Epithelial cell of prostate (primary cell): ENCODE results near the gene TMBIM6.

ENCODE experiments used
- DNase-seq: peaks from one replicate; pipeline ENCODE4 v3.0.0-alpha.2; 2011; ENCODE audit warnings: low read depth, low spot score
- H3K27ac ChIP-seq: fragments of 450-650 bp; 2 replicates; pipeline ENCODE4 v1.5.1; 2017; ENCODE audit warnings: mild to moderate bottlenecking

The TMBIM6 gene

DNA sequence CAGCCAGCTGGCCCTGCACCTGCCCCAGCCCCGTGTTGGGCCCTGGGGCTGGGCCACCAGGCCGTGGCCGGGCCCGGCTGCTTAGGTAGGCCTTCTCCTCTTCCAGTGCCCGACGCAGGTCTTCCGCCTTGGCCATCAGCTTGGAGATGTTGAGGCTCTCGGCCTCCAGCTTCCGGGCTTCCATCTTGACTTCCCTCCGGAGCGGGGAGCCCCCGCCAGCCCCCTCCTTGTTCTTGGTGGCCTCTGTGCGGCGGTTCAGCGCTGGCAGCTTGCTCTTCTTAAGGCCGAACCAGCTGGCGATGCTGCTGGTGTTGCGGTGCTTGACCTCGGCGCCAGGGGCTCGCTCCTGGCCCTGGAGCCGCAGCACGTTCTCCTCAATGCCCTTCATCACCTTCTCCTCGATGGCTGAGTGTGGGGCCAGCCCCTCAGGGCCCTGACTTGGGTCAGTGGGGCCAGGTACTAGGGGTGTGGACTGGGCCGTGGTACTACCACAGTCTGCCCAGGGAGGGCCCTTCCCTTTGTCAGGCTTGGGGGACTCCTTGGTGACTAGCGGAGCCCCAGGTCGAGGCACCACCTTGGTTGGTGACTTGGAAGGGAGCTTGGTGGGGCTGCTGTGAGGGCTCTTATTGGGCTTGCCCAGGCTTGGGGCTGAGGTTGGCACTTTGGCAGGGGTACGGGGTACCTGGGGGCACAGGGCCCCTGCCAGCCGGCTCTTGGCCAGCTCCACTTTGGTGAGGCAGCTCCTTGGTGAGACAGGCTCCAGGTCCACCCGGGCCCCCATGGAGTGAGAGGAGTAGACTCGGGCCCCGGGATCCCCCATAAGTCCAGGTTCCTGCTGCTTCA lies 53.7 kb downstream of the TMBIM6 start:
- DNase-seq = no peak
- H3K27ac ChIP-seq = no peak overlapping the region

DNA sequence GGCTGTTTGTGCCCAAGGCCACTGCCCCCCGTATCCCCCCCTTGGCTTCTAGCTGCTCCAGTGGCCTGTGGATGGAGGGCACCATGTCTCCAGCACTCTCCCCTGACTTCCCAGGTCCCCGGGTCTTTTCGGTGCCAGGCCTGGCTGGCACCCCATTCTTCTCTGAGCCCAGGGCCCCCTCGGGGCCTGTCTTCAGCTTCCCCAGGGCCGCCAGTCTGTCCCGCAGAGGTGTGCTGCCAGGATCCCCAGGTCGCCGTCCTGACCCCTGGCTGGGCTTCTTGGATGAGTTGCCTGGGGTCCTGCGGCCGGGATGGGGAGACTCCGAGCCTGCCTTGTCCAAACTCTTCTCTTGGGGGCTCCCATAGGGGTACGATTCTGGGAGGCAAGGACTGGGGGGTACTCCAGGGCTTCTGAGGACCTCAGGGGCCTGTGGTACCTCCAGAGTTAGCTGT lies 54.3 kb downstream of the TMBIM6 start:
- no peak overlapping the region for H3K27ac ChIP-seq
- no peak for DNase-seq

GRCh38 chr12:49796155-49796554 lies 54.8 kb downstream of the TMBIM6 start:
- DNase-seq = no peak
- no peak overlapping the region for H3K27ac ChIP-seq

DNA sequence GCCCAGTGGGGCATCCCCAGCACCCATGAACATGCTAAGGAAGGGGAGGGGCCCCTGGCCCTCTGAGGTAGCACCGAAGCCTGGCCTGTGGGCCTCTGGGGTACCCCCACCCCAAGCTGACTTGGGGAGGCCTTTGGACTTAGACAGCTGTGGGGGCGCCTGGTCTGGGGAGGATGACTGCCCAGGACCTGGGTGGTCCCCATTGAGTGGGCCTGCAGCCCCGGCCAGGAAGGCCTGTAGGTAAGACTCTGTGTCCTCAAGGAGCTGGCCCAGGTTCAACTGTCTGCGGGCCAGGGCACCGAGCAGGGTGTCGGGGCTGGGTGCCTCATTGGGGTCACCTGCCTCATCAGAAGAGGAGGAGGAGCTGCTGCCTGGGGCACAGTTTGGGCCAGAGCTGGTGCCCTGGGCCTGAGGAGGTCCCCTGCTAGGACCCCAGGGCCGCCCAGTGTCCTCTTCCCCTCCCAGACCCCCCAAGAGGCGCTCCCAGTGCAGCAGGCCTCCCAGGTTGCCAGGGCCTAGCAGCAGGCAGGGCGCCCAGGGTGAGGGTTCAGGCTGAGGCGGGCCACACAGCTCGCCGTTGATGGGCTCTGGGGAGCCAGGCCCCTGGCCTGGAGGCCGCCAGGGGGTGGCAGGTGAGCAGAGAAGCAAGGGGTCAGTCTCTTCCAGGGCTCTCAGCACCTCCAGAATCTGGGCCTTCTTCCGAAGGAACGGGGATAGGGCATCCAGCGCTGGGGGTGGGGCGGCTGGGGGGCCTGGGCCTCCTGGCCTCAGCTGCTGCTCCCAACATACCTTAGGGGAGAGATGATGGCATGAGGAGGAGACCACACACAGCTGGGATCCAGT lies 55.5 kb downstream of the TMBIM6 start:
- no peak overlapping the region for H3K27ac ChIP-seq
- DNase-seq = no peak

DNA sequence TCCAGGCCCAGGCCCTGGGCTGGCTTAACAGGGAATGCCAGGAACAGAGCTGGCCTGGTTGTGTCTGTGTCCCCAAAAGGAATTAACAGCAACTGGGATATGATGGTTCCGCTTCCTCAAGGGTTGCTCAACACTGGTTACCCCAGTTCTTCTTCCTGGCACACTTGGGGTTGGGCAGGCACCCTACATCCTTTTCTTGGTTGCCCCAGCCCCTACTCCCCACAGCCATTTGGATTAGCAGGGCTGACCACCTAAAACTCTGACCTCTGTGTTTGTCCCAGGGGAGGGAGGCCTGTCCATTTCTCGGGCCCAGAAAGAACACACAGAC lies 56.1 kb downstream of the TMBIM6 start:
- no peak overlapping the region for H3K27ac ChIP-seq
- DNase-seq = no peak

GRCh38 chr12:49798248-49798647 lies 56.9 kb downstream of the TMBIM6 start:
- no peak overlapping the region for H3K27ac ChIP-seq
- DNase-seq = no peak

DNA sequence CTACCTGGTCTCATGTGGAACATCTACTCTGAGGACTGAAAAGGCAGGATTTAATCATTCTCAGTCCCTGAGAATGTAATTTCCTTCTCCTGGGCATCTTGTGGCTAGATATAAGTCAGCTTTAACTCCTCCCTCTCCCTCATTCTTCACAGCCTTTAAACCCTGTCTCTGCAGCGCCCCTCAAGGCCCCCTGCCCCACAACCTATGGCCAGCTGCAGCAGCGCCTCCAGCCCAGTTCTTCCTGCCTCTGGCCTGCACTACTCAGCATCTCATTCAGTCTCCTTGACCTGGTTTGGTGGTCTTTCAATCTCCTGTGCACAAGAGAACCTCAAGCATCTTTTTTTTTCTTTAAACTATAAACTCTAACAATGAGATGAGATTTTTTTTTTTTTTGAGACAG lies 57.6 kb downstream of the TMBIM6 start:
- DNase-seq = no peak
- no peak overlapping the region for H3K27ac ChIP-seq

DNA sequence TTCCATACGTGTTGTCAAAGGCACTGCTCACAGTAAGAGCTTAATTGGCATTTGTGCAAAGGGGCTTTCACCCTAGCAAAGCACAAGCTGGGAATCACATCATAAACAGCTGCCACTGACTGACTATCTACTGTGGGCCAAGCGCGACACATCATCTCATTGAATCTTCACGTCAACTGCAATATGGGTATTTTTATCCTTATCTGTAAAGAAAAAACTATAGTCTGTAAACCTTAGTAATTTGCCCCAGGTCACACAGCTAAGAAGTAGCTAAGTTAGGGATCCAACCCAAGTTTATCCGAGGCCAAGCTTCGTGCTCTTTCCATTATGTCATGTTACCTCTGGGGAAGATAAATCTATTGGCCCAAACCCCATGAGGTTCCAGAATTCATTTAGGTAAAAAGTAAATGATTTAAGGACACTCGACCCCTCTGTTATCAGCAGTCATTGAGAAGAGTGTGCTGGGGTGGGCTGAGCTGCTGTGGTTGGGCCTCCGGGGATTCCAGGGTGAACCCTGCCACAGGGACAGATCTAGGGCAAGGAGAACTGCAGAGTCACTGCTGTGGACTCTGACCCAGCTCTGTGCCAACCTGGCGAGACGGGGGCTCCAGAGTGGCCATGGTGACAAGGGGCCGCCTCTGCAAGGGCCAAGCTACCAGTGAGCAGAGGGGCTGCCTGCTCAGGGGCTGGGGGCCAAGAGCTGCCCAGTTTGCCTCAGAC lies 59.2 kb downstream of the TMBIM6 start:
- no peak overlapping the region for H3K27ac ChIP-seq
- DNase-seq = no peak

DNA sequence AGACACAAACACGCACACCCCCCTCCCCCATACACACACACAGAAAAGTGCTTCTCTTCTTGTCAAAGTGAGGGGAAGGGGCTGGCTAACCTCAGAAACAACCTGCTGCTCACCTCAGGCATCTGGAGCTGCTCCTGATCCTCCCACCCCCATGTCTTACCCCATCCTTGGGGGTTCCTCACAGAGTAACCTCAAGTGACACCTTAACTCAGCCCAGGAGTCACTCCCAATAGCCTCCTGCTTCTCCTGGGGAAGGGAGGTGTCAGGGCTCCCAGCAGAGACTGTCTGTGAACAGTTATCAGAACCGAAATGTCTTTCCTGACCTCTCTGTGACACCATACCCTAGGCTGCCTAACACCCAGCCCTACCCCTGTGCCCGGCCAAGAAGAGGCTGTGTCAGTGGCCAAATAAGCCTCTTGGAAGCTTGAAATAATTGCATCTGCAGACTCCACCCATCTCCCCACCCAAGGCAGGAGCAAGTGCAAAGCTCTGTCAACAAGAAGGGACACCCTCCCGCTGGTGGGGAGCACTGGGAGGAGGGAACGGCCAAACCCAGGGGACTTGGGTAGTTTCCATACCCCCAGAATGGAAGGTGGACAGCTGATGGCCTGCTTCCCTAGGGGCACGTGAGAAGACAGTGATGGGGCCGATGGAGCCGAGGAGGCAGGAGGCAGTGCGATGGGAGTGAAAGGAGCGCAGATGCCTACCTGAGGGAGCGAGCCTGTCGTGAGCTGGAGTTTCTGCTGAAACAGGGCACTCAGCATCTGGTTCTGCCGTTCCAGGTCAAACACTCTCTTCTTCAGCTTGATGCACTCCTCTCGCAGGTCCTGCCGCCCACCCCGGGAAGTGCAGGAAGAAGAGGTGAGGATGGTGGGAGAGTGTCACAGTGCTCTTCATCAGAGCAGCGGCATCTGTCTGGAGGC lies 60.0 kb downstream of the TMBIM6 start:
- H3K27ac ChIP-seq = no peak overlapping the region
- no peak for DNase-seq

GRCh38 chr12:49803693-49804450 lies 62.5 kb downstream of the TMBIM6 start:
- no peak for DNase-seq
- no peak overlapping the region for H3K27ac ChIP-seq

- H3K27ac ChIP-seq = no peak overlapping the region
- no peak for DNase-seq
Measured at GRCh38 chr12:49804821-49805220, 63.5 kb downstream of the TMBIM6 start.

DNA sequence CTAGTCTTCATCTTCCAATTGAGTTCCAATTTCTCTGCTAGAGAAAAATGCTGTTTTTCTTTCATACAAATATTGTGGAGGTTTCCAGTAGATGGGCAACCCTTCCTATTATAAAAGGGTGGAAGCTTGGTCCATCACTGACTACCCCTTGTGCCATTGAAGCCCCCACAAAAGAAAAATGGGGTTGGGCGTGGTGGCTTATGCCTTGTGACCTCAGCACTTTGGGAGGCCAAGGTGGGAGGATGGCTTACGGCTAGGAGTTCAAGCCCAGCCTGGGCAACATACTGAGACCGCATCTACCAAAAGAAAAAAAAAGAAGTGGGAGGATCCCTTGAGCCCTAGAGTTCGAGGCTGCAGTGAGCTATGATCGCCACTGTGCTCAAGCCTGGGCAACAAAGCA lies 64.1 kb downstream of the TMBIM6 start:
- no peak overlapping the region for H3K27ac ChIP-seq
- no peak for DNase-seq

GRCh38 chr12:49806321-49806813 lies 65.0 kb downstream of the TMBIM6 start:
- no peak for DNase-seq
- H3K27ac ChIP-seq = no peak overlapping the region

DNA sequence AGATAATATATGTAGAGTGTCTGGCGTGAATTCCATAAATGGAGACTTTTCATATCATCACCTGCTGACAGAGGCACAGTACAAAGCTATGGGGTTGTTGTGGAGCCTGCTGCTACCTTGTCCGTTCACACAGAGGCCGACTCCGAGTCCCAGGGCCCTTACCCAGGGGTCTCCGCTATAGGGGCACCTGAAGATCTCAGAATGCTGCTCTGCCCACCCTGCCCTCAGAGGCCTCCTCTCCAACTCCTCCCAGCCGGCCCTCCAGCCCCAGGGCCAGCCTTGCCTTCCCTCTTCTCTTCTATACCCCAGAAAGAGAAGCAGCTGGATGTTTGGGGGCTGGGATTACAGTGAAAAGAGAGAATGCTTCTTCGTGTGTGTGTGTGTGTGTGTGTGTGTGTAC lies 65.5 kb downstream of the TMBIM6 start:
- no peak overlapping the region for H3K27ac ChIP-seq
- DNase-seq = no peak

DNA sequence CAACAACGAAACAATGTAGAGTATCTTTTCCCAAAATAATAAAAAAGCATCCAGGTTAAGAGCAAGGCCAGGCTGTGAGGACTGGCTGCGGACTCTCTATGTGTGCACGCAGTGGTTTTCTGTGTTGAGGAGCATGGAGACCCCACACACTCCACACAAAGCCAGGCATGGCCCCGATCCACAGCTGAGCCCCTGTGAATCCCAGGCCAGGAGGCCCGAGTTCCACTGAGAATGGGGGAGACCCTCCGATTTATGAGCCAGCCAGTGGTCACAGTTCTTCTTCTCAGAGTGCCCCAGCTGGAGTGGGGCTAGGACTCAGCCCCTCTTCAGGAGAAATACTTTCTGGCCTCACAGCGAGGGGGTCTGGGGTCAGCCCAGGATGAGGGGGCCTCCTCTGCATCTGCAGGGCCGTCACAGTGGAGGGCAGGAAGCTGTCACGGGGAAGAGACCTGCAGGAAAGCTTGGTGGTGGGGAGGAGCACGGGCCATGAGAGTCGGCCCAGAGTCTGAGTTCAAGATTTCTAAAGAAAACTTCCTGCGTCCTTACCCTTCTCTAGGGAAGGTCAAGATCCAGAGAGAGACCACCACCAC lies 66.7 kb downstream of the TMBIM6 start:
- DNase-seq = no peak
- no peak overlapping the region for H3K27ac ChIP-seq

DNA sequence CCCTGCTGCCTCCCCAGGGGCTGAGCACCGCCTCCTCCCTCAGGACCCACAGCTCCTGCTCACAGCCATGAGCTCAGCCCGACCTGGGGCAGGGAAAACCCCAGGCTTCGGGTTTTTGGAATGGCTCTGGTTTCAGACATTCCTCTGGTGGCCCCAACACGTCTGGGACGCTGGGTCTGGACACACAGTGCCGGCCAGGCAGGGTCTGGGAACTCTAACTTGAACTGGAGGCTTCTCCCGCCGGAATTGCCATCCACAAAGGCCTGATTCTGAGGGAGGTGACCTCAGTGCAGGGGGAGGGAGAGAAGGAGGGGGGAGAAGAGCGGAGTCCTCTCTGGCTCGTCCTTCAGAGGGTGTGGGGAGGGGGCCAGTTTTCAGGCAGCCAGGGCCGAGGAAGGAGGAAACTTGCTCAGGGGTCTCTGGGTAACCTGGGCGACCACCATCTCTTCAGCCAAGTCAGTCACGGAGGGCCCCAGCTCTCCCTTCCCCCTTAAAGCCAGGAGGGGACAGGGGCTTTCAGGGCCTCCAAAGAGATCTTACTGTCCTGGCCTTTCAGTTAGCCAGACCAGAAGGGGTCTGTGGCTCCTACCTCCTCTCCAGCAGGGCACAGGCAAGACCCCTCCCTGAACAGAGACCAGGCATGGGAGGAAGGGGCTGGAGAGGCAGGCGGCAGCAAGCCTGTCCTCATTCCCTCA lies 67.5 kb downstream of the TMBIM6 start:
- no peak overlapping the region for H3K27ac ChIP-seq
- no peak for DNase-seq

DNA sequence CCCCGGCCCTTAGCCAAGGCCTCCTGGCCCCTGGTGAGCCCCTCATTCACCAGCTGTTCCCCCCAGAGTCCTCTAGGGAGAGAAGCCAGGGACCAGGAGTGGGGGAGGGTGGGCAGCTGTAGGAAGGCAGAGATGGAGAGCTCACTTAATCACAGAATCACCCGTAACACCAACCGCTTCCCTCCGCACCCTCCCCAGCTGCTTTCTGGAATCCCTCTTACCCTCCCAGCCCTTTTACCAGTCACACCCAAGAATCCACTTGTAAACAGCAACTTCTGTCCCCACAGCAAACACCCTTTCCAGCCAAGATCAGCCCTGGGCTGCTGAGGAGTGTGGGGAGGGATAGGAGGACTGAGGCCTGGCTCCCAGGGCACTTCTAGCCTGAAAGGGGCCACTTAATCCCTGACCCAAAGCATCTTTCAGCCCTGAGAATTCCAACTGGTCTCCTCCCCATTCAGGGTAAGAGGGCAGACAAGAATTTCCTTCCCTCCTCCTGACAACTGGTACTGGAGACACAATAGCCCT lies 68.1 kb downstream of the TMBIM6 start:
- DNase-seq = no peak
- no peak overlapping the region for H3K27ac ChIP-seq

DNA sequence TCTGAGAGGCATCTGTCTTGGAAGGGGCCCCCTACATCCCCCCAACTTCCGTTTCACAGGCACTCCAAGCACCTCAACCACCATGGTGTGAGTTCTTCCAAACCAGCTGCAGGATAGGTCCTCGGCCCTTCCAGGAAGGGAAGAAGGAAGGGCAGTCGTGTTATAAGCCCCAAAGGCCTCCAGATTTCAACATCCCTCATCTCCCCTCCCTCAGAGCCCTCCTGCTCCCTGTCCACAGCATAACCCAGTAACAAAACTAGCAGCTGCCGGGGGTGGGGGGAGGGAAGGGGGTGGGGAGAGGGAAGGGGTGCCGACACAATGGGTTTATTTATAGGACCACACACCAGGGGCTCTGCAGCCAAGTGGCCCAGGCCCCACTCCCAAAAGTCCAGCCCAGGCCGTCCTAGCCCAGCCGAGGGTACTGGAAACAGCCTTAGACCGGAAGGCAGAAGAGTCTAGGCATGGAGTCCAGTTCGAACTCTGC lies 68.6 kb downstream of the TMBIM6 start:
- DNase-seq = no peak
- no peak overlapping the region for H3K27ac ChIP-seq
